K562 (cell line): ENCODE data around the gene SHANK2. TPM values are rescaled to one million over a fixed set of nuclear protein-coding genes. Genes with fewer than 3 reads are reported as not detected.

Source experiments
- LCOR ChIP-seq: sonication (generic); formaldehyde crosslinking; IDR thresholded peaks from 2 replicates; pipeline ENCODE4 v1.8.0; 2022; ENCODE audit warnings: mild to moderate bottlenecking, missing genetic modification reagents
- polyA plus RNA-seq, 8 experiments: library from polyadenylated mRNA; depleted of rRNA in 4 of 8; stranded (reverse) in 5 of 8; unstranded in 3 of 8; fragments of >200 nt; fragmentation: Nextera tagmentation in 2 of 8; fragmentation: Illumina TruSeq in 1 of 8; extraction: Ambion mirVana in 2 of 8; extraction: Trizol in 1 of 8; gene quantifications; 2 replicates each; pipeline versions ENCODE4 v1.2.1 to v1.2.3, GENCODE V29; 2011 to 2014; ENCODE audit warnings: inconsistent platforms in 1 of 8, missing spikeins in 1 of 8
- total RNA-seq, 7 experiments: library from RNA; depleted of rRNA in 6 of 7; stranded (reverse); fragments of >200 nt in 6 of 7; fragmentation: Illumina TruSeq in 2 of 7; extraction: Trizol in 2 of 7; gene quantifications; 2 replicates each; pipeline versions ENCODE4 v1.2.1 to v1.2.3, GENCODE V29; 2011 to 2021; ENCODE audit warnings: low replicate concordance in 1 of 7
- TF ChIP-seq, protein P1 (sequence below): fragments of 450-650 bp; IDR thresholded peaks from 2 replicates; pipeline ENCODE4 v1.6.1; 2016; ENCODE audit warnings: mild to moderate bottlenecking, moderate library complexity
- TF ChIP-seq, protein P2 (sequence below): sonication (generic); formaldehyde crosslinking; IDR thresholded peaks from 2 replicates; pipeline ENCODE4 v1.8.0; 2022; ENCODE audit warnings: mild to moderate bottlenecking, missing genetic modification reagents, borderline replicate concordance
- TF ChIP-seq, protein P3 (sequence below): sonication (generic); formaldehyde crosslinking; IDR thresholded peaks from 2 replicates; pipeline ENCODE4 v1.9.0; 2022; ENCODE audit warnings: mild to moderate bottlenecking, missing genetic modification reagents

Gene SHANK2
- total and polyA plus RNA-seq, 9 of the 15 experiments (the other 6 are each of a cell fraction or from before 2014, with no cell fraction given) = 0.04 to 0.07 TPM; not detected in 7

DNA sequence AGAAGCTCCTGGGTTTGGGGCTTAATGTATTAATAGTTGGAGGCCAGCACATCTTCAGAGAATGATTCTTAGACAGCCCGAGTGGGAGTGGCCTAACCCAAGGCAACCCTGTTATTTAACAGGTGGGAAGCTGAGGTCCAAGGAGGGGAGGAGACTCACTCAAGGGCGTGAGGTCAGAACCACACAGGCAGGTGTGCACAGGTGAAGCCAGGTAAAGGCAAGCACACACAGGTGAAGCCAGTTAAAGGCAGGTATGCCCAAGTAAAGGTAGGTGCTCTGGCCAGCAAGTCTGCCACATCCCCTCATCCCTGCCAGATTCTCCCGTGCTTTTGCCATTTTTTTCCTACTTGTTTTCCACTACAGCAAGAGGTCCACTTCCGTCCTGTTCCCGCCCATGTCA is 2.9 kb upstream of the SHANK2 start (continued):
- TF ChIP-seq, protein P1, sequence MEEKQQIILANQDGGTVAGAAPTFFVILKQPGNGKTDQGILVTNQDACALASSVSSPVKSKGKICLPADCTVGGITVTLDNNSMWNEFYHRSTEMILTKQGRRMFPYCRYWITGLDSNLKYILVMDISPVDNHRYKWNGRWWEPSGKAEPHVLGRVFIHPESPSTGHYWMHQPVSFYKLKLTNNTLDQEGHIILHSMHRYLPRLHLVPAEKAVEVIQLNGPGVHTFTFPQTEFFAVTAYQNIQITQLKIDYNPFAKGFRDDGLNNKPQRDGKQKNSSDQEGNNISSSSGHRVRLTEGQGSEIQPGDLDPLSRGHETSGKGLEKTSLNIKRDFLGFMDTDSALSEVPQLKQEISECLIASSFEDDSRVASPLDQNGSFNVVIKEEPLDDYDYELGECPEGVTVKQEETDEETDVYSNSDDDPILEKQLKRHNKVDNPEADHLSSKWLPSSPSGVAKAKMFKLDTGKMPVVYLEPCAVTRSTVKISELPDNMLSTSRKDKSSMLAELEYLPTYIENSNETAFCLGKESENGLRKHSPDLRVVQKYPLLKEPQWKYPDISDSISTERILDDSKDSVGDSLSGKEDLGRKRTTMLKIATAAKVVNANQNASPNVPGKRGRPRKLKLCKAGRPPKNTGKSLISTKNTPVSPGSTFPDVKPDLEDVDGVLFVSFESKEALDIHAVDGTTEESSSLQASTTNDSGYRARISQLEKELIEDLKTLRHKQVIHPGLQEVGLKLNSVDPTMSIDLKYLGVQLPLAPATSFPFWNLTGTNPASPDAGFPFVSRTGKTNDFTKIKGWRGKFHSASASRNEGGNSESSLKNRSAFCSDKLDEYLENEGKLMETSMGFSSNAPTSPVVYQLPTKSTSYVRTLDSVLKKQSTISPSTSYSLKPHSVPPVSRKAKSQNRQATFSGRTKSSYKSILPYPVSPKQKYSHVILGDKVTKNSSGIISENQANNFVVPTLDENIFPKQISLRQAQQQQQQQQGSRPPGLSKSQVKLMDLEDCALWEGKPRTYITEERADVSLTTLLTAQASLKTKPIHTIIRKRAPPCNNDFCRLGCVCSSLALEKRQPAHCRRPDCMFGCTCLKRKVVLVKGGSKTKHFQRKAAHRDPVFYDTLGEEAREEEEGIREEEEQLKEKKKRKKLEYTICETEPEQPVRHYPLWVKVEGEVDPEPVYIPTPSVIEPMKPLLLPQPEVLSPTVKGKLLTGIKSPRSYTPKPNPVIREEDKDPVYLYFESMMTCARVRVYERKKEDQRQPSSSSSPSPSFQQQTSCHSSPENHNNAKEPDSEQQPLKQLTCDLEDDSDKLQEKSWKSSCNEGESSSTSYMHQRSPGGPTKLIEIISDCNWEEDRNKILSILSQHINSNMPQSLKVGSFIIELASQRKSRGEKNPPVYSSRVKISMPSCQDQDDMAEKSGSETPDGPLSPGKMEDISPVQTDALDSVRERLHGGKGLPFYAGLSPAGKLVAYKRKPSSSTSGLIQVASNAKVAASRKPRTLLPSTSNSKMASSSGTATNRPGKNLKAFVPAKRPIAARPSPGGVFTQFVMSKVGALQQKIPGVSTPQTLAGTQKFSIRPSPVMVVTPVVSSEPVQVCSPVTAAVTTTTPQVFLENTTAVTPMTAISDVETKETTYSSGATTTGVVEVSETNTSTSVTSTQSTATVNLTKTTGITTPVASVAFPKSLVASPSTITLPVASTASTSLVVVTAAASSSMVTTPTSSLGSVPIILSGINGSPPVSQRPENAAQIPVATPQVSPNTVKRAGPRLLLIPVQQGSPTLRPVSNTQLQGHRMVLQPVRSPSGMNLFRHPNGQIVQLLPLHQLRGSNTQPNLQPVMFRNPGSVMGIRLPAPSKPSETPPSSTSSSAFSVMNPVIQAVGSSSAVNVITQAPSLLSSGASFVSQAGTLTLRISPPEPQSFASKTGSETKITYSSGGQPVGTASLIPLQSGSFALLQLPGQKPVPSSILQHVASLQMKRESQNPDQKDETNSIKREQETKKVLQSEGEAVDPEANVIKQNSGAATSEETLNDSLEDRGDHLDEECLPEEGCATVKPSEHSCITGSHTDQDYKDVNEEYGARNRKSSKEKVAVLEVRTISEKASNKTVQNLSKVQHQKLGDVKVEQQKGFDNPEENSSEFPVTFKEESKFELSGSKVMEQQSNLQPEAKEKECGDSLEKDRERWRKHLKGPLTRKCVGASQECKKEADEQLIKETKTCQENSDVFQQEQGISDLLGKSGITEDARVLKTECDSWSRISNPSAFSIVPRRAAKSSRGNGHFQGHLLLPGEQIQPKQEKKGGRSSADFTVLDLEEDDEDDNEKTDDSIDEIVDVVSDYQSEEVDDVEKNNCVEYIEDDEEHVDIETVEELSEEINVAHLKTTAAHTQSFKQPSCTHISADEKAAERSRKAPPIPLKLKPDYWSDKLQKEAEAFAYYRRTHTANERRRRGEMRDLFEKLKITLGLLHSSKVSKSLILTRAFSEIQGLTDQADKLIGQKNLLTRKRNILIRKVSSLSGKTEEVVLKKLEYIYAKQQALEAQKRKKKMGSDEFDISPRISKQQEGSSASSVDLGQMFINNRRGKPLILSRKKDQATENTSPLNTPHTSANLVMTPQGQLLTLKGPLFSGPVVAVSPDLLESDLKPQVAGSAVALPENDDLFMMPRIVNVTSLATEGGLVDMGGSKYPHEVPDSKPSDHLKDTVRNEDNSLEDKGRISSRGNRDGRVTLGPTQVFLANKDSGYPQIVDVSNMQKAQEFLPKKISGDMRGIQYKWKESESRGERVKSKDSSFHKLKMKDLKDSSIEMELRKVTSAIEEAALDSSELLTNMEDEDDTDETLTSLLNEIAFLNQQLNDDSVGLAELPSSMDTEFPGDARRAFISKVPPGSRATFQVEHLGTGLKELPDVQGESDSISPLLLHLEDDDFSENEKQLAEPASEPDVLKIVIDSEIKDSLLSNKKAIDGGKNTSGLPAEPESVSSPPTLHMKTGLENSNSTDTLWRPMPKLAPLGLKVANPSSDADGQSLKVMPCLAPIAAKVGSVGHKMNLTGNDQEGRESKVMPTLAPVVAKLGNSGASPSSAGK = no peak
- no peak for TF ChIP-seq LCOR (CRISPR knock-in tag)
- TF ChIP-seq, protein P2, sequence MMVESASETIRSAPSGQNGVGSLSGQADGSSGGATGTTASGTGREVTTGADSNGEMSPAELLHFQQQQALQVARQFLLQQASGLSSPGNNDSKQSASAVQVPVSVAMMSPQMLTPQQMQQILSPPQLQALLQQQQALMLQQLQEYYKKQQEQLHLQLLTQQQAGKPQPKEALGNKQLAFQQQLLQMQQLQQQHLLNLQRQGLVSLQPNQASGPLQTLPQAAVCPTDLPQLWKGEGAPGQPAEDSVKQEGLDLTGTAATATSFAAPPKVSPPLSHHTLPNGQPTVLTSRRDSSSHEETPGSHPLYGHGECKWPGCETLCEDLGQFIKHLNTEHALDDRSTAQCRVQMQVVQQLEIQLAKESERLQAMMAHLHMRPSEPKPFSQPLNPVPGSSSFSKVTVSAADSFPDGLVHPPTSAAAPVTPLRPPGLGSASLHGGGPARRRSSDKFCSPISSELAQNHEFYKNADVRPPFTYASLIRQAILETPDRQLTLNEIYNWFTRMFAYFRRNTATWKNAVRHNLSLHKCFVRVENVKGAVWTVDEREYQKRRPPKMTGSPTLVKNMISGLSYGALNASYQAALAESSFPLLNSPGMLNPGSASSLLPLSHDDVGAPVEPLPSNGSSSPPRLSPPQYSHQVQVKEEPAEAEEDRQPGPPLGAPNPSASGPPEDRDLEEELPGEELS (CRISPR knock-in tag) = no peak
- TF ChIP-seq, protein P3, sequence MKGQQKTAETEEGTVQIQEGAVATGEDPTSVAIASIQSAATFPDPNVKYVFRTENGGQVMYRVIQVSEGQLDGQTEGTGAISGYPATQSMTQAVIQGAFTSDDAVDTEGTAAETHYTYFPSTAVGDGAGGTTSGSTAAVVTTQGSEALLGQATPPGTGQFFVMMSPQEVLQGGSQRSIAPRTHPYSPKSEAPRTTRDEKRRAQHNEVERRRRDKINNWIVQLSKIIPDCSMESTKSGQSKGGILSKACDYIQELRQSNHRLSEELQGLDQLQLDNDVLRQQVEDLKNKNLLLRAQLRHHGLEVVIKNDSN (CRISPR knock-in tag) = no peak
